CD4-positive, alpha-beta T cell treated with Interleukin-4 for 4 hours (primary cell): ENCODE data around the gene ZNF526.
"Not testable (repeated sequence)": the region's sequence is repeated elsewhere in the genome, so short reads cannot be mapped to it uniquely, and the experiment has no call there.

Source experiments
- DNase-seq: peaks from one replicate; pipeline ENCODE4 v3.0.0-alpha.2; 2020

The ZNF526 gene

GRCh38 chr19:42246922-42247639 lies 27.0 kb downstream of the ZNF526 start:
- no peak for DNase-seq

GRCh38 chr19:42247640-42248199 lies 27.6 kb downstream of the ZNF526 start:
- no peak for DNase-seq

GRCh38 chr19:42248270-42249148 lies 28.4 kb downstream of the ZNF526 start:
- DNase-seq, result no peak

- DNase-seq, result no peak
Measured at GRCh38 chr19:42249149-42249750, 29.1 kb downstream of the ZNF526 start.

- DNase-seq, result no peak
Measured at GRCh38 chr19:42249769-42250168, 29.7 kb downstream of the ZNF526 start.

- no peak for DNase-seq
Measured at GRCh38 chr19:42250183-42250665, 30.1 kb downstream of the ZNF526 start.

GRCh38 chr19:42250666-42251531 lies 30.8 kb downstream of the ZNF526 start:
- no peak for DNase-seq

- no peak for DNase-seq
Measured at GRCh38 chr19:42251572-42252358, 31.7 kb downstream of the ZNF526 start.

GRCh38 chr19:42252365-42253244 lies 32.5 kb downstream of the ZNF526 start:
- DNase-seq, result no peak

- no peak for DNase-seq
Measured at GRCh38 chr19:42253245-42254088, 33.4 kb downstream of the ZNF526 start.

- peak; percentile 69 for DNase-seq
Measured at GRCh38 chr19:42254089-42254849, 34.2 kb downstream of the ZNF526 start.

GRCh38 chr19:42254850-42255765 lies 35.0 kb downstream of the ZNF526 start, which contains the start of gene ERF:
TSS of gene ERF (minus strand) at chr19:42255128. CDS start at chr19:42254999, 129 bp downstream.
- DNase-seq, result peak; percentile 90

- DNase-seq, result no peak
Measured at GRCh38 chr19:42255766-42256745, 35.9 kb downstream of the ZNF526 start.

- DNase-seq, result not testable (repeated sequence)
Measured at GRCh38 chr19:42257842-42258241, 37.7 kb downstream of the ZNF526 start.

- DNase-seq, result no peak
Measured at GRCh38 chr19:42261763-42262162, 41.7 kb downstream of the ZNF526 start.

GRCh38 chr19:42266105-42266504 lies 46.0 kb downstream of the ZNF526 start:
- not testable (repeated sequence) for DNase-seq
